HepG2 (cell line): ENCODE data around the gene SPTBN4. TPM values are rescaled to one million over a fixed set of nuclear protein-coding genes. Genes with fewer than 3 reads are reported as not detected.
A peak's percentile ranks its signal among the peaks of the same experiment; 100 is the strongest.

Source experiments
- ARNT ChIP-seq: fragments of 450-650 bp; IDR thresholded peaks from 2 replicates; pipeline ENCODE4 v1.6.1; 2017
- ATF7 ChIP-seq, 2 experiments: fragments of 450-650 bp in 1 of 2; sonication (generic) in 1 of 2; formaldehyde crosslinking in 1 of 2; IDR thresholded peaks; 2 replicates each; pipeline versions ENCODE4 v1.4.0 to v1.6.1; 2016 to 2020; ENCODE audit warnings: antibody characterized with exemption in 1 of 2, mild to moderate bottlenecking in 1 of 2, missing genetic modification reagents in 1 of 2
- CTCF ChIP-seq: sonication (generic); formaldehyde crosslinking; IDR thresholded peaks from 2 replicates; pipeline ENCODE4 v1.5.0; 2020; ENCODE audit warnings: mild to moderate bottlenecking, missing genetic modification reagents, moderate library complexity
- GLMP ChIP-seq: sonication (generic); formaldehyde crosslinking; IDR thresholded peaks from 2 replicates; pipeline ENCODE4 v1.9.0; 2021; ENCODE audit warnings: missing genetic modification reagents, mild to moderate bottlenecking, borderline replicate concordance
- HNRNPUL1 ChIP-seq: fragments of 200-400 bp; formaldehyde crosslinking; IDR thresholded peaks from 2 replicates; pipeline ENCODE4 v1.6.1; 2017; ENCODE audit warnings: low read depth, mild to moderate bottlenecking, low read length, moderate library complexity
- NCOA2 ChIP-seq: sonication (generic); formaldehyde crosslinking; IDR thresholded peaks from 2 replicates; pipeline ENCODE4 v1.8.0; 2022; ENCODE audit warnings: inconsistent platforms
- SMC3 ChIP-seq: IDR thresholded peaks from 2 replicates; pipeline ENCODE4 v1.6.1; 2011; ENCODE audit warnings: low read length, improper control_type of control experiment
- SOX5 ChIP-seq: IDR thresholded peaks from 2 replicates; pipeline ENCODE4 v1.6.1; 2016; ENCODE audit warnings: borderline replicate concordance
- TCF12 ChIP-seq, 2 experiments: fragments of 450-650 bp in 1 of 2; sonication (generic) in 1 of 2; formaldehyde crosslinking in 1 of 2; IDR thresholded peaks; 2 replicates each; pipeline versions ENCODE4 v1.6.1 to v1.8.0; 2017 to 2022; ENCODE audit warnings: antibody characterized with exemption in 1 of 2, mild to moderate bottlenecking in 1 of 2, missing genetic modification reagents in 1 of 2, moderate library complexity in 1 of 2
- TEAD2 ChIP-seq: sonication (generic); formaldehyde crosslinking; IDR thresholded peaks from 2 replicates; pipeline ENCODE4 v1.9.0; 2021; ENCODE audit warnings: missing genetic modification reagents
- XBP1 ChIP-seq: sonication (generic); formaldehyde crosslinking; IDR thresholded peaks from 2 replicates; pipeline ENCODE4 v1.5.0; 2020; ENCODE audit warnings: missing genetic modification reagents
- ZNF282 ChIP-seq: fragments of 450-650 bp; IDR thresholded peaks from 2 replicates; pipeline ENCODE4 v1.6.1; 2018; ENCODE audit not compliant: partially characterized antibody
- ZNF639 ChIP-seq: conservative IDR thresholded peaks from 2 replicates; pipeline ENCODE4 v1.6.1; 2018; ENCODE audit warnings: missing genetic modification reagents
- ZNF720 ChIP-seq: sonication (generic); formaldehyde crosslinking; IDR thresholded peaks from 2 replicates; pipeline ENCODE4 v1.4.0; 2020; ENCODE audit warnings: missing genetic modification reagents
- ZSCAN12 ChIP-seq: sonication (generic); formaldehyde crosslinking; IDR thresholded peaks from 2 replicates; pipeline ENCODE4 v1.9.0; 2021; ENCODE audit warnings: mild to moderate bottlenecking, missing genetic modification reagents
- ZSCAN20 ChIP-seq: sonication (generic); formaldehyde crosslinking; IDR thresholded peaks from 2 replicates; pipeline ENCODE4 v1.4.0; 2020; ENCODE audit warnings: missing genetic modification reagents, mild to moderate bottlenecking, borderline replicate concordance
- polyA plus RNA-seq, 8 experiments: library from polyadenylated mRNA; depleted of rRNA in 3 of 8; stranded (reverse) in 7 of 8; unstranded in 1 of 8; fragments of >200 nt; fragmentation: Illumina TruSeq in 4 of 8; extraction: Trizol in 4 of 8; gene quantifications; 2 replicates each; pipeline versions ENCODE4 v1.2.1 to v1.2.3, GENCODE V29; 2011 to 2016; ENCODE audit warnings: low read depth in 4 of 8, missing spikeins in 1 of 8, mixed read lengths in 1 of 8; ENCODE audit not compliant: insufficient read depth in 1 of 8
- total RNA-seq, 5 experiments: library from RNA; depleted of rRNA; stranded (reverse); fragments of >200 nt; fragmentation: Illumina TruSeq; extraction: Trizol; gene quantifications; 2 replicates each; pipeline ENCODE4 v1.2.3, GENCODE V29; 2016; ENCODE audit warnings: low read depth in 1 of 5
- TF ChIP-seq, protein P1 (sequence below): sonication (generic); formaldehyde crosslinking; IDR thresholded peaks from 2 replicates; pipeline ENCODE4 v1.5.1; 2020; ENCODE audit warnings: mild to moderate bottlenecking, moderate library complexity, missing genetic modification reagents
- TF ChIP-seq, protein P2 (sequence below): sonication (generic); formaldehyde crosslinking; IDR thresholded peaks from 2 replicates; pipeline ENCODE4 v1.4.0; 2020; ENCODE audit warnings: missing genetic modification reagents
- TF ChIP-seq, protein P3 (sequence below): sonication (generic); formaldehyde crosslinking; IDR thresholded peaks from 2 replicates; pipeline ENCODE4 v1.5.0; 2020; ENCODE audit warnings: missing genetic modification reagents

The SPTBN4 gene
- total and polyA plus RNA-seq, 2 of the 13 experiments (the other 11 are each of a cell fraction or from before 2014, with no cell fraction given): 0.11 TPM

GRCh38 chr19:40605216-40605971, 138.6 kb downstream of the SPTBN4 start (continued):
- TF ChIP-seq, protein P1, sequence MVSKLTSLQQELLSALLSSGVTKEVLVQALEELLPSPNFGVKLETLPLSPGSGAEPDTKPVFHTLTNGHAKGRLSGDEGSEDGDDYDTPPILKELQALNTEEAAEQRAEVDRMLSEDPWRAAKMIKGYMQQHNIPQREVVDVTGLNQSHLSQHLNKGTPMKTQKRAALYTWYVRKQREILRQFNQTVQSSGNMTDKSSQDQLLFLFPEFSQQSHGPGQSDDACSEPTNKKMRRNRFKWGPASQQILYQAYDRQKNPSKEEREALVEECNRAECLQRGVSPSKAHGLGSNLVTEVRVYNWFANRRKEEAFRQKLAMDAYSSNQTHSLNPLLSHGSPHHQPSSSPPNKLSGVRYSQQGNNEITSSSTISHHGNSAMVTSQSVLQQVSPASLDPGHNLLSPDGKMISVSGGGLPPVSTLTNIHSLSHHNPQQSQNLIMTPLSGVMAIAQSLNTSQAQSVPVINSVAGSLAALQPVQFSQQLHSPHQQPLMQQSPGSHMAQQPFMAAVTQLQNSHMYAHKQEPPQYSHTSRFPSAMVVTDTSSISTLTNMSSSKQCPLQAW (CRISPR knock-in tag): no peak
- TF ChIP-seq ZSCAN12: no peak
- TF ChIP-seq SOX5: no peak
- TF ChIP-seq ZNF282: no peak
- TF ChIP-seq GLMP (CRISPR knock-in tag): no peak
- TF ChIP-seq CTCF (CRISPR knock-in tag): peak; percentile 63
- TF ChIP-seq, protein P2, sequence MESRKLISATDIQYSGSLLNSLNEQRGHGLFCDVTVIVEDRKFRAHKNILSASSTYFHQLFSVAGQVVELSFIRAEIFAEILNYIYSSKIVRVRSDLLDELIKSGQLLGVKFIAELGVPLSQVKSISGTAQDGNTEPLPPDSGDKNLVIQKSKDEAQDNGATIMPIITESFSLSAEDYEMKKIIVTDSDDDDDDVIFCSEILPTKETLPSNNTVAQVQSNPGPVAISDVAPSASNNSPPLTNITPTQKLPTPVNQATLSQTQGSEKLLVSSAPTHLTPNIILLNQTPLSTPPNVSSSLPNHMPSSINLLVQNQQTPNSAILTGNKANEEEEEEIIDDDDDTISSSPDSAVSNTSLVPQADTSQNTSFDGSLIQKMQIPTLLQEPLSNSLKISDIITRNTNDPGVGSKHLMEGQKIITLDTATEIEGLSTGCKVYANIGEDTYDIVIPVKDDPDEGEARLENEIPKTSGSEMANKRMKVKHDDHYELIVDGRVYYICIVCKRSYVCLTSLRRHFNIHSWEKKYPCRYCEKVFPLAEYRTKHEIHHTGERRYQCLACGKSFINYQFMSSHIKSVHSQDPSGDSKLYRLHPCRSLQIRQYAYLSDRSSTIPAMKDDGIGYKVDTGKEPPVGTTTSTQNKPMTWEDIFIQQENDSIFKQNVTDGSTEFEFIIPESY: no peak
- no peak for TF ChIP-seq ATF7 (IDR thresholded peaks at IDR 0.05)
- no peak for TF ChIP-seq ATF7 (CRISPR knock-in tag; IDR thresholded peaks at IDR 0.05)
- no peak for TF ChIP-seq TEAD2 (CRISPR knock-in tag)
- no peak for TF ChIP-seq TCF12 (IDR thresholded peaks at IDR 0.05)
- TF ChIP-seq TCF12 (CRISPR knock-in tag; IDR thresholded peaks at IDR 0.05): no peak
- TF ChIP-seq, protein P3, sequence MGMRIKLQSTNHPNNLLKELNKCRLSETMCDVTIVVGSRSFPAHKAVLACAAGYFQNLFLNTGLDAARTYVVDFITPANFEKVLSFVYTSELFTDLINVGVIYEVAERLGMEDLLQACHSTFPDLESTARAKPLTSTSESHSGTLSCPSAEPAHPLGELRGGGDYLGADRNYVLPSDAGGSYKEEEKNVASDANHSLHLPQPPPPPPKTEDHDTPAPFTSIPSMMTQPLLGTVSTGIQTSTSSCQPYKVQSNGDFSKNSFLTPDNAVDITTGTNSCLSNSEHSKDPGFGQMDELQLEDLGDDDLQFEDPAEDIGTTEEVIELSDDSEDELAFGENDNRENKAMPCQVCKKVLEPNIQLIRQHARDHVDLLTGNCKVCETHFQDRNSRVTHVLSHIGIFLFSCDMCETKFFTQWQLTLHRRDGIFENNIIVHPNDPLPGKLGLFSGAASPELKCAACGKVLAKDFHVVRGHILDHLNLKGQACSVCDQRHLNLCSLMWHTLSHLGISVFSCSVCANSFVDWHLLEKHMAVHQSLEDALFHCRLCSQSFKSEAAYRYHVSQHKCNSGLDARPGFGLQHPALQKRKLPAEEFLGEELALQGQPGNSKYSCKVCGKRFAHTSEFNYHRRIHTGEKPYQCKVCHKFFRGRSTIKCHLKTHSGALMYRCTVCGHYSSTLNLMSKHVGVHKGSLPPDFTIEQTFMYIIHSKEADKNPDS: no peak
- no peak for TF ChIP-seq SMC3
- no peak for TF ChIP-seq HNRNPUL1
- 0 out of 2 replicates have a peak, but pooled peaks have one; percentile 44 for TF ChIP-seq ZNF639 (CRISPR knock-in tag)
- TF ChIP-seq XBP1 (CRISPR knock-in tag): no peak
- no peak for TF ChIP-seq ZNF720
- no peak for TF ChIP-seq ARNT
- no peak for TF ChIP-seq ZSCAN20 (CRISPR knock-in tag)
- TF ChIP-seq NCOA2 (CRISPR knock-in tag): no peak
